ENCODE results near the gene EXO1.

The EXO1 gene

DNA sequence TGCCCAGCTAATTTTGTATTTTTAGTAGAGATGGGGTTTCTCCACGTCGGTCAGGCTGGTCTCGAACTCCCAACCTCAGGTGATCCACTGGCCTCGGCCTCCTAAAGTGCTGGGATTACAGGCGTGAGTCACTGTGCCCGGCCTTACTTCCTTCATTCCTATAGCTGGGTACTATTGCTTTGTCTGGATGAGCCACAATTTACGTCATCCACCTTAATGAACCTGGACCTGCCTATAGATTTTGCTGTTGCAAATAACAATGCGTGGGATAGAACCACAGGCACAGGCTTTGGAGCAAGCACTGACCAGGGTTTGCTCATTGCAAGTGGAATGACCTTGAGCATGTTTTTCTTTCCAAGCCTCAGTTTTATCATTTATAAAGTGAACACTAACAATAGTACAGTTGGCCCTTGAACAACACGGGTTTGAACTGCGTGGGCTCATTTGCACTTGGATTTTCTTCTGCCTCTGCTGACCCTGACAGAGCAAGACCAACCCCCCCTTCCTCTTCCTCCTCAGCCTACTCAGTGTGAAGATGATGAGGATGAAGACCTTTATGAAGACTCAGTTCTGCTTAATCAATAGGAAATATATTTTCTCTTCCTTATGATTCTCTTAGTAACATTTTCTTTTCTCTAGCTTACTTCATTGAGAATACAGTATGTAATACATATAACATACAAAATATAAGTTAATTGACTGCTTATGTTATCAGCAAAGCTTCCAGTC is 76.2 kb downstream of the EXO1 start:
- no peak overlapping the region for H3K4me3 ChIP-seq (ENCODE audit: low read depth, low read length)
- no peak for DNase-seq (ENCODE audit: low read depth)
- TF ChIP-seq, protein P1, sequence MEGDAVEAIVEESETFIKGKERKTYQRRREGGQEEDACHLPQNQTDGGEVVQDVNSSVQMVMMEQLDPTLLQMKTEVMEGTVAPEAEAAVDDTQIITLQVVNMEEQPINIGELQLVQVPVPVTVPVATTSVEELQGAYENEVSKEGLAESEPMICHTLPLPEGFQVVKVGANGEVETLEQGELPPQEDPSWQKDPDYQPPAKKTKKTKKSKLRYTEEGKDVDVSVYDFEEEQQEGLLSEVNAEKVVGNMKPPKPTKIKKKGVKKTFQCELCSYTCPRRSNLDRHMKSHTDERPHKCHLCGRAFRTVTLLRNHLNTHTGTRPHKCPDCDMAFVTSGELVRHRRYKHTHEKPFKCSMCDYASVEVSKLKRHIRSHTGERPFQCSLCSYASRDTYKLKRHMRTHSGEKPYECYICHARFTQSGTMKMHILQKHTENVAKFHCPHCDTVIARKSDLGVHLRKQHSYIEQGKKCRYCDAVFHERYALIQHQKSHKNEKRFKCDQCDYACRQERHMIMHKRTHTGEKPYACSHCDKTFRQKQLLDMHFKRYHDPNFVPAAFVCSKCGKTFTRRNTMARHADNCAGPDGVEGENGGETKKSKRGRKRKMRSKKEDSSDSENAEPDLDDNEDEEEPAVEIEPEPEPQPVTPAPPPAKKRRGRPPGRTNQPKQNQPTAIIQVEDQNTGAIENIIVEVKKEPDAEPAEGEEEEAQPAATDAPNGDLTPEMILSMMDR (IDR thresholded peaks at IDR 0.05; ENCODE audit: low read depth, low read length, missing control alignments): no peak

DNA sequence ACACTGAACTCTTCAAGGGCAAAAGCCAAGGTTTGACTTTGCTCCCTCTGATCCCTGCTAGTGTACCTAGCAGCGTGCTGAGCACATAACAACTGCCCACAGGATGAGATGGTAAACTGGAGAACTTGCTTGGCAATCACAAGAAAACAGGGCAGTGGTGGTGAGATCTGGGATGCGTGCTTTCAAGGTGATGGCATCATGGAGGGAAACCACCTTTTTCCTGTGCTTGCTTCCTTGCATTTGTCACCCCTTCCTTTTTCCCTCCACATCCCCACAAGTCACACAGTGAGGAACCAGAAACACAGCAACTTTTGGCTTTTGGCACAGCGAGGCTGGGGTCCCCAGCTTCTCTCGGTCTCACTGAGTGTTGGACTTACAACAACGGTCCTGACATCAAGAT is 78.1 kb downstream of the EXO1 start:
- H3K4me3 ChIP-seq (ENCODE audit: low read depth, low read length): no peak overlapping the region
- no peak for DNase-seq (ENCODE audit: low read depth)
- TF ChIP-seq, protein P1 (IDR thresholded peaks at IDR 0.05; ENCODE audit: low read depth, low read length, missing control alignments): no peak

DNA sequence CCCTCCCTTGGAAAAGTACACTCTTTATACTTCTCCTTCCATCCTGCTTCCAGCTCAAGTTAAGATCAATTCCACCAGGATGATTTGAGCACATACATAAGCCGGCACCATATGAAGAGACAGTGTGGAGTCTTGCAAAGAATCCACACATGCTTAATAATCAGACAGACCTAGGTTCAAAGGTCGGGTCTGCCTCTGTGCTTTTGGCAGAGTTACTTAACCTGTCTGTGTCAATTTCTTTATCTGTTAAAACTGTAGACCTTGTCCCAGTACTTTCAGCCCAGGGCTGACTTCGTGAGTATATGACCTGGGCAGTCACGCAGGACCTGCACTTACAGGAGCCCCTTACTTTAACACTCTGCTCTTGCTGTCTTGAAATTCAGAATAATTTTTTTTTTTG is 79.3 kb downstream of the EXO1 start:
- TF ChIP-seq, protein P1 (IDR thresholded peaks at IDR 0.05; ENCODE audit: low read depth, low read length, missing control alignments): no peak
- no peak overlapping the region for H3K4me3 ChIP-seq (ENCODE audit: low read depth, low read length)
- DNase-seq (ENCODE audit: low read depth): no peak

DNA sequence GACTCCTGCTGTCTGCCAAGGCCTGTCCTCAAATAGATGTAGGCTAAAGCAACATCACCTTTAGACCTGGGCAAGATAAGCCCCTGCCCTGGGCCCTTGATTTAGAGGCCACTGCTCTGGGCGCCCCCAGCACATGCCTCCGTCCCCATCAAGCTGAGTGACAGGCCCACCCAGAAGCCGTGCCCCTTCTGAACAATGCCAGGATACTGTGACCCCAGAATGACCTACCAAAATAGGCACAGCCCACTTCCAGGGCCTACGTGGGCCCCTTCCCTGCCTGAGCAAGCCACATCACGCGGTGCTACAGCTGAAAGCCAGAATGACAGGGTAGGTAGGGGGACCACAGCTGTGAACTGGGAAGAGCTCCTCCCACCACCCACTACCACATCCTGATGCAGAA is 84.8 kb downstream of the EXO1 start:
- TF ChIP-seq, protein P1 (IDR thresholded peaks at IDR 0.05; ENCODE audit: low read depth, low read length, missing control alignments): no peak
- no peak overlapping the region for H3K4me3 ChIP-seq (ENCODE audit: low read depth, low read length)
- no peak for DNase-seq (ENCODE audit: low read depth)

DNA sequence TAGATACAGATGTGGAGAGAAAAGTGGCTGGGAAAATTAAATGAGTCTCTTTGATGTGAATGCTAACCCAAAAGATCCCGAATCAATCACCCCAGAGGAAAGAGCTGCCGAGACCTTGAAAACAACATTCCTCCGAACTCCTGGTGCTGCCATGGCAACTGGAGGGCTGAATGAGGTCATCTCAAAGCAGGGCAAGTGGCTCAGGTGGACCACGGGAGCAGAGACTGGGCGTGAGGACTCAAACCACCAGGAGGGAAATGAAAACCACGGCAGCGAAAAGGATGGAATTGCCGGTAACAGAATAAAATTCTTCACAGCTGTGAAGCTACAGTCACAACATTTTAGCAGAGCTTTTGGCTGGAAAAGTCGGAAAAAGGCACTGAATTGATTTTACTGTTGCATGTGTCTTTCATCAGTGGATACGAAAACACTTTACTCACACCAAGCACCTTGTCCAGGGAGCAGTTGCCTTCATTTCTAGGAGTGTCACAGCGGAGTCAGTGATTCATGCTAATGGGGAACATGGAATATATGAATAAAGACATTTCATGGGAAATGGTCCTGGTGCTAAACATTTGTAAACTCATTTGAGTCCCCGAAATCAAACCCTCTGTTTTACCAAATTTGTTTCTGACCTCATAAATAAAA is 86.3 kb downstream of the EXO1 start:
- no peak for DNase-seq (ENCODE audit: low read depth)
- H3K4me3 ChIP-seq (ENCODE audit: low read depth, low read length): no peak overlapping the region
- TF ChIP-seq, protein P1 (IDR thresholded peaks at IDR 0.05; ENCODE audit: low read depth, low read length, missing control alignments): no peak

DNA sequence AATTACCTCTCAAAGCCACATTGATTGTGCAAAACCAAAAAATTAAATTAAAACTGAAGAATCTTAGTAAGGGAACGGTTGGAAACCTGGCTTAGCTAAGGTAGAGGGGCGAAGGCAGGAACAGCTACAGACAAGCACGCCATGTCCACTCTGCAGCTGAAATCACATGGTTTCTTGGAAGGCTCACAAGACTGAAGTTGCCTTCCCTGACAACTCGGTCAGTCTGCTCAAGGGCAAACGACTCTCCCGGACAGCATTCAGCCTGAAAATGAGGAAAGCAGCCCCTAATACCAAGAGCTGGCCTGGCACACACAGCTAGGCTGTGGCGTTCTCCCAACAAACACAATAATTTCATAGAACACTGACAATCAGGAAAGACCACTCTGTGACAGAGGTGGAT is 86.9 kb downstream of the EXO1 start:
- TF ChIP-seq, protein P1 (IDR thresholded peaks at IDR 0.05; ENCODE audit: low read depth, low read length, missing control alignments): no peak
- H3K4me3 ChIP-seq (ENCODE audit: low read depth, low read length): no peak overlapping the region
- DNase-seq (ENCODE audit: low read depth): no peak

All from GM12864 (cell line).